ENCODE measurements around the gene ERBB4. TPM values are rescaled to one million over a fixed set of nuclear protein-coding genes. Genes with fewer than 3 reads are reported as not detected.

ERBB4 gene
- total RNA-seq, 4 donors from 2014 or later: 1.6 to 5.7 (median 3.5) TPM

DNA sequence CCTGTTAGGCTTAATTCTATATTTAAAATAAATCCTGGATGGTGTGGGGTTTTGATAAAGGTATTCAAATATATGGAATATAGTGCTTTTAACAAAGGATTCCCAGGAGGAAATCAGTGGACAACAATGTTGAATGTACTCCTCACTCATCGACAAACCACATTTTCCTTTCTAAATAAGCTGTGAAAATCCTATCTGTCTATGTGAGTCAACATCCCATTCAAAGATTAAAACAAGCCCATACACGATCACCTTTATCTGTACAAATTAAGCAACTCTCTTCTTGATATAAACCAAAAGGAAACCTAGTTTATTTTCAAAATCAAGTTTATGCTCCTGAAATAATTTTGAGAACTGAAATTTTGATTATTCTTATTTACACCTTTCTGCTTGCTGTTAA is 153.4 kb downstream of the ERBB4 start:
- Histone ChIP-seq H3K4me3 (no peak overlapping the region), H3K27me3 (no peaks in the 10 kb centered on the region), H3K36me3 (no peaks in the 10 kb centered on the region), H3K27ac (no peak overlapping the region), H3K4me1 (no peaks in the 10 kb centered on the region), H3K9me3 (no peaks in the 10 kb centered on the region)
- DNase-seq (no peak), ATAC-seq (no peak)
- in situ Hi-C loops (cut with MboI; ENCODE audit: low sequenced_read_pairs in 4 of 4) (no loop called here), intact Hi-C loops (cut with DNase I; ENCODE audit: low total_unique reads) (no loop called here)
- TF ChIP-seq POLR2A (IDR thresholded peaks at IDR 0.05): no peak
- TF ChIP-seq, protein P1, sequence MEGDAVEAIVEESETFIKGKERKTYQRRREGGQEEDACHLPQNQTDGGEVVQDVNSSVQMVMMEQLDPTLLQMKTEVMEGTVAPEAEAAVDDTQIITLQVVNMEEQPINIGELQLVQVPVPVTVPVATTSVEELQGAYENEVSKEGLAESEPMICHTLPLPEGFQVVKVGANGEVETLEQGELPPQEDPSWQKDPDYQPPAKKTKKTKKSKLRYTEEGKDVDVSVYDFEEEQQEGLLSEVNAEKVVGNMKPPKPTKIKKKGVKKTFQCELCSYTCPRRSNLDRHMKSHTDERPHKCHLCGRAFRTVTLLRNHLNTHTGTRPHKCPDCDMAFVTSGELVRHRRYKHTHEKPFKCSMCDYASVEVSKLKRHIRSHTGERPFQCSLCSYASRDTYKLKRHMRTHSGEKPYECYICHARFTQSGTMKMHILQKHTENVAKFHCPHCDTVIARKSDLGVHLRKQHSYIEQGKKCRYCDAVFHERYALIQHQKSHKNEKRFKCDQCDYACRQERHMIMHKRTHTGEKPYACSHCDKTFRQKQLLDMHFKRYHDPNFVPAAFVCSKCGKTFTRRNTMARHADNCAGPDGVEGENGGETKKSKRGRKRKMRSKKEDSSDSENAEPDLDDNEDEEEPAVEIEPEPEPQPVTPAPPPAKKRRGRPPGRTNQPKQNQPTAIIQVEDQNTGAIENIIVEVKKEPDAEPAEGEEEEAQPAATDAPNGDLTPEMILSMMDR (IDR thresholded peaks at IDR 0.05 in 4 of 5, conservative IDR thresholded peaks at IDR 0.05 in 1 of 5): no peak

DNA sequence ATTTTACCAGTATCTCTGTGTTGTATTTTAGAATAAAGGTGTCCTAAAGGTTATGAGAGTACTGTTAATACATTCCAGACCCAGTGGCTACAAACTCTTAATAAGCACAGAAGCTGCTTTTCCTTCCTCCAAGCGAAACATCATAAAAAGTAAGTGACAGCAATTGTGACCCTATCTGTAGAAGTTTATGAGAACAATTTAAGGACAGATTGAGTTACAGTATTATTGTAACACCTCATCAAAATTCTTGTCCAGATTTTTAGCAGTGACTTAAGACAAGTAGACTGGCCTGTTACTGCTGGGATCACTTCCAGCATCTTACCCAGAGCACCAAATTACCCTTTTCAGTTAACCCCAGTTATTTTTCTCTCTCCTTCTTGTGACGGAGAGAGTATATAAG is 154.6 kb downstream of the ERBB4 start:
- no peak for DNase-seq
- in situ Hi-C loops (cut with MboI; ENCODE audit: low sequenced_read_pairs in 4 of 4): no loop called here
- ATAC-seq: no peak
- H3K36me3 ChIP-seq: no peaks in the 10 kb centered on the region
- no peaks in the 10 kb centered on the region for H3K4me1 ChIP-seq
- TF ChIP-seq POLR2A (IDR thresholded peaks at IDR 0.05): no peak
- TF ChIP-seq, protein P1 (IDR thresholded peaks at IDR 0.05 in 4 of 5, conservative IDR thresholded peaks at IDR 0.05 in 1 of 5): no peak
- intact Hi-C loops (cut with DNase I; ENCODE audit: low total_unique reads): no loop called here
- no peak overlapping the region for H3K27ac ChIP-seq
- no peaks in the 10 kb centered on the region for H3K9me3 ChIP-seq
- H3K27me3 ChIP-seq: no peaks in the 10 kb centered on the region
- no peak overlapping the region for H3K4me3 ChIP-seq

DNA sequence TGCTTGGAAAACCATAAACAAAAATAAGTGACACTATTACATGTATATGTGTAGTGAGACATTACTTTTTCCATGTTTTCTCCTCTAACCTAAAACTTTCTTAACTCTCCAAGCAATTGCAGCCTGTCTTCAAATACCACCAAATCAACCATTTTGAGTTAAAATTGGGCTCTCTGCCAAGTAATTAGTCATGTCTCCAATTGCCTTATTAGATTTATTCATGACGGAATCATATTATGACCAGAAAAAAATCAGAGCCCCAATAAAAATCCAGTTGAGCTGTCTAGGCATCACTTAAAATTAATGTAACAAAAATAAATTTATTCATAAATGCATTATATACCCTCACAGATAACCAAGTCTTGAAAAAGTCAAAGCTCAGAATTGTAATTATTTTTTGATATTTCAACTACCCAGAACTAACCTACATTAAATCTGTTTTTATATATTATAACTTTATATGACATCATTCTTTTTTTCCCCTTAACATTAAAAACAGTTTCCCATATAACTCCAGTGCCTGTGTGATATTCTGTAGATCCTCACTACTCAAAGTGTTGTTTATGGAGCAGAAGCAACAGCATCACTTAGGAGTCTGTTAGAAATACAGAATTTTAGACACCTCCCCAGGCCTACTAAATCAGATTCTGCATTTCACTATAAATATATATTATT is 157.0 kb downstream of the ERBB4 start:
- H3K4me1 ChIP-seq: no peaks in the 10 kb centered on the region
- no peak overlapping the region for H3K4me3 ChIP-seq
- in situ Hi-C loops (cut with MboI; ENCODE audit: low sequenced_read_pairs in 4 of 4) (no loop called here), intact Hi-C loops (cut with DNase I; ENCODE audit: low total_unique reads) (no loop called here)
- ATAC-seq: no peak
- TF ChIP-seq POLR2A (IDR thresholded peaks at IDR 0.05): no peak
- TF ChIP-seq, protein P1 (IDR thresholded peaks at IDR 0.05 in 4 of 5, conservative IDR thresholded peaks at IDR 0.05 in 1 of 5): no peak
- H3K36me3 ChIP-seq: no peaks in the 10 kb centered on the region
- H3K27ac ChIP-seq: no peak overlapping the region
- no peaks in the 10 kb centered on the region for H3K27me3 ChIP-seq
- no peak for DNase-seq
- H3K9me3 ChIP-seq: no peaks in the 10 kb centered on the region

DNA sequence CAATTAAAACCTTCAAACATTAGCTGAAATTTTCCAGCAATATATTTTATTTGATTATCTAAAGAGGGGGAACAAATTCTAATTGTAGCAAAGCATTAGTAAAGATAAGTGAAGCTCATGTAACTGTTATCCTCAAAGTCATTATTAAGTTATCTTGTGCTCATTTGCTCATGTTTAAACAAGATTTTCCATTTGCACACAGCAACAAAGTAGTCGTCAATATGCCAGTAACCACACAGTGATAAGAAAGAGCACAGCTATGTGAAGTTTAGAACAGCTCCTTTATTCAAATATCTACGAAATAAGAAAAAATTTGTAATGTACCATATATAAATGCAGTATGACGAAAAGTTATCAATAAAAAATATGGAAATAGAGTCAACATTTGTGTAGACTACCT is 159.5 kb downstream of the ERBB4 start:
- in situ Hi-C loops (cut with MboI; ENCODE audit: low sequenced_read_pairs in 4 of 4) (no loop called here), intact Hi-C loops (cut with DNase I; ENCODE audit: low total_unique reads) (no loop called here)
- no peak for ATAC-seq
- H3K27ac ChIP-seq: no peak overlapping the region
- H3K4me3 ChIP-seq: no peak overlapping the region
- H3K27me3 ChIP-seq: no peaks in the 10 kb centered on the region
- H3K36me3 ChIP-seq: no peaks in the 10 kb centered on the region
- no peak for DNase-seq
- no peaks in the 10 kb centered on the region for H3K4me1 ChIP-seq
- H3K9me3 ChIP-seq: no peaks in the 10 kb centered on the region
- TF ChIP-seq, protein P1 (IDR thresholded peaks at IDR 0.05 in 4 of 5, conservative IDR thresholded peaks at IDR 0.05 in 1 of 5): no peak
- no peak for TF ChIP-seq POLR2A (IDR thresholded peaks at IDR 0.05)

DNA sequence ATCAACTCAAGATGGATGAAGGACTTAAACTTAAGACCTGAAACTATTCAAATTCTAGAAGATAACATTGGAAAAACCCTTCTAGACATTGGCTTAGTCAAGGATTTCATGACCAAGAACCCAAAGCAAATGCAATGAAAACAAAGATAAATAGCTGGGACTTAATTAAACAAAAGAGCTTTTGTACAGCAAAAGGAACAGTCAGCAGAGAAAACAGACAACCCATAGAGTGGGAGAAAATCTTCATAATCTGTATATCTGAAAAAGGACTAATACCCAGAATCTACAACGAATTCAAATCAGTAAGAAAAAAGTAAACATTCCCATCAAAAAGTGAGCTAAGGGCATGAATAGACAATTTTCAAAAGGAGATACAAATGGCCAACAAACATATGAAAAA is 171.2 kb downstream of the ERBB4 start:
- Histone ChIP-seq H3K36me3 (no peaks in the 10 kb centered on the region), H3K27me3 (no peaks in the 10 kb centered on the region), H3K4me1 (no peaks in the 10 kb centered on the region), H3K4me3 (no peak overlapping the region), H3K9me3 (no peaks in the 10 kb centered on the region), H3K27ac (no peak overlapping the region)
- no peak for ATAC-seq
- in situ Hi-C loops (cut with MboI; ENCODE audit: low sequenced_read_pairs in 4 of 4) (no loop called here), intact Hi-C loops (cut with DNase I; ENCODE audit: low total_unique reads) (no loop called here)
- DNase-seq: no peak
- no peak for TF ChIP-seq POLR2A (IDR thresholded peaks at IDR 0.05)
- TF ChIP-seq, protein P1 (IDR thresholded peaks at IDR 0.05 in 4 of 5, conservative IDR thresholded peaks at IDR 0.05 in 1 of 5): no peak

Data from gastrocnemius medialis (tissue), 4 donors.